ENCODE results near the gene ABHD16A.

ABHD16A gene

DNA sequence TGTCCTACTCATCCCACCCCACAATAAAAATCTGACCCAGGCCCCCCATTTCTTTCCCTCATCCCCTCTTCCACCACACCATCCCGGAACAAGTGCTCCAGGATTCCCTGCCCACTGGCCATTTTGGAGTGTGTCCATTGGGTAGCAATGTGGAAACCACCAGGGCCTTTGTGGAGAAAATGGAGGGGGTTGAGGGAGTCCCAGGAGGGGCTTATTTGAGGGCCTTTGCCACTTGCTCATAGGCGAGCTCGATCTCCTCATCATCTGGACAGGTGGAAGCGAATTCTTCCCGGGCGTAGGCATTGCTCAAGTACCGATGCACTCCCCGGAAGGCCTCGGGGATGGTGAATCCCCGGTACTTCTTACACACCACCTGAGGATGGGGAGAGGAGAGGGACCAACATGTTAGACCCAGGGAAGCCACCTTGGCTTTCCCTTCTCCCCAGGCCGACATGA is 27.5 kb upstream of the ABHD16A start:
- DNase-seq = no peak

- DNase-seq = peak; percentile 96
Observed at GRCh38 chr6:31729979-31730630, 27.0 kb upstream of the ABHD16A start.

DNA sequence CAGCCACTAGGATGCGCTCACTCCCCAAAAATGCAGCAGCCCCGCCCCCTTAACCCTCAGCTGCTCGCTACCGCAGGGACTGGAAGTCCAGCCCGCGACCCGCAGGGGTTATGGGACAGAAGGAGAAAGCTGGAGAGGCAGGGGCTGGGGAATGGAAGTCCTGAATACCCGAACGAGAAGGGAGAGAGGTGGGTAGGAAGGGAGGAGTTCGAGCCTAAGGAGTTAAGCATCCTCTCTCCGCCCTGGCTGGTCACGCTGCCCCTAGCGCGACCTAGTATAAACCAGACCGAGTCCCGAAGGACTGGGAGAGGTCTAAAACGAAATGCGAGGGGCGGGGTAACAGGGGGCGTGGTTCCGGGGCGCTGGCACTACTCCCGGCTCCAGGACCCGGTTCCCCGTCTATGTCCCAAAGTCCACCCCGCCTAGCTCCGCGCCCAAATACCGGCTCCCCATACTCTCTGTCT is 26.4 kb upstream of the ABHD16A start:
- DNase-seq = peak; percentile 94

- no peak for DNase-seq
Observed at GRCh38 chr6:31728767-31729514, 25.8 kb upstream of the ABHD16A start, which contains the start of gene DDAH2. TSS of gene DDAH2 (minus strand) at chr6:31729299. CDS start at chr6:31729161, 138 bp downstream.

GRCh38 chr6:31727717-31728671 is 24.9 kb upstream of the ABHD16A start:
- DNase-seq = no peak

DNA sequence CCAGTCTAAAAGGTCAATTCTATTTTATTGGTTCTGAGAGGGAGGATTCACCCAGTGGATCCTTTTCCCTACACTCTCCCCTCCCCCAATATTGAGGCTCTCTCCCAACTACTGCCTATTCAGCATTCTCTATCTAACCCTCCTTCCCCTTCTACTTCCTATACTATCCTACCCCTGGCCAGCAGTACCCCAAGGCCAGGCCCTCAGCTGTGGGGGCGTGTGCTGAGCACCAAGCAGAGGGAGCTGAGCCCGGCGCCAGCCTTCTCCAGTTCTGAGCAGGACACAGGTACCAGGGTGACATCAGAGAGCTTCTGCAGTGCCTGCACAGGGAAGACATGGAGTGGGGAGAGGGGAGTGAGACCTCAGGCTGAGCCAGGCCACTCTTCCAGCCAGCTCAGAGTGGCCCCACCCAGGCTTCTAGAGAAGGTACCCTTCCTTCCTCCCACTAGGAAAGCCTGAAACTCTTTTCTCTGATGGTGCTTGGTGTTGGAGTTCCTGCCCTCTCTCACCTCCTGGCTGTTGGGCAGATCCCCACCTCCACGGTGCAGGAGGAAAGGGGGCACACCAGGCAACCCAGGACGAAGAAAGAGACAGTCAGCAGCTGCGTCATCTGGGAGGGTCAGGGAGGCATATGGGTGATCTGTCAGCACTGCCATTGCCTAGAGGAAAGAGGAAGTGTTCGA is 24.1 kb upstream of the ABHD16A start:
- no peak for DNase-seq

DNA sequence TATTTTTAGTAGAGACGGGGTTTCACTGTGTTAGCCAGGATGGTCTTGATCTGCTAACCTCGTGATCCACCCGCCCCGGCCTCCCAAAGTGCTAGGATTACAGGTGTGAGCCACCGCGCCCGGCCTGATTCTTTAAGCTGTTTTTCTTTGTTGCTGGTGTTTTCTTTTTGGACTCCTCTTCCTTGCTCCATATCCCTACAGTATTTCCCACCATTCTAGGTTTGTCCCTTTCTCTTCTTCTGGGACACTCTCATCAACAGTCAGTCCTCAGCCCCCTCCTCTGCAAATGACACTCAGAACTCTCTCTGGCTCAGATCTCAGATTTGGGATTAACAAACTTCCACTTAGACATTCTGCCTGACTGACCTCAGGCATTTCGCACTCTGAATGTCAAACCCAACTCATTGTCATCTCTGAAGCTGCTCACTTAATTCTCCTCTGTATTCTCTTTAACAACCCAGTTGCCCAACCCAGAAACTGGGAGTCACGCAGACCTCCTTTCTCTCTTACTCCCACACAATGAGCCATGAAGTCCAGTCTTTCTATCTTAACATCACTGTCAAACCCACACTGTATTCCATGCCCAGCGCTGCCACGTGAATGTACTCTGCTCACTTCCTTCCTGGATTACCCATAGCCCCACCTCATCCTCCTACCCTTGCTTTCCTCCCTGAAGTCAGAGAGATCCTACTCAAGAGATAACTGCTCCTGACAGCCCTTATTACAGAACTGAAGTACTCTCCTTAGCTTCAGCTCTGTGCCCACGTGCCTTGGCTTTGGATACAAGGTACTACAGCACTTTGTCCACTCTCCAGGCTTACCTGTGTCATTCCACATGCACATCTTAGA is 22.6 kb upstream of the ABHD16A start:
- no peak for DNase-seq

GRCh38 chr6:31723980-31724691 is 21.0 kb upstream of the ABHD16A start:
- no peak for DNase-seq

DNA sequence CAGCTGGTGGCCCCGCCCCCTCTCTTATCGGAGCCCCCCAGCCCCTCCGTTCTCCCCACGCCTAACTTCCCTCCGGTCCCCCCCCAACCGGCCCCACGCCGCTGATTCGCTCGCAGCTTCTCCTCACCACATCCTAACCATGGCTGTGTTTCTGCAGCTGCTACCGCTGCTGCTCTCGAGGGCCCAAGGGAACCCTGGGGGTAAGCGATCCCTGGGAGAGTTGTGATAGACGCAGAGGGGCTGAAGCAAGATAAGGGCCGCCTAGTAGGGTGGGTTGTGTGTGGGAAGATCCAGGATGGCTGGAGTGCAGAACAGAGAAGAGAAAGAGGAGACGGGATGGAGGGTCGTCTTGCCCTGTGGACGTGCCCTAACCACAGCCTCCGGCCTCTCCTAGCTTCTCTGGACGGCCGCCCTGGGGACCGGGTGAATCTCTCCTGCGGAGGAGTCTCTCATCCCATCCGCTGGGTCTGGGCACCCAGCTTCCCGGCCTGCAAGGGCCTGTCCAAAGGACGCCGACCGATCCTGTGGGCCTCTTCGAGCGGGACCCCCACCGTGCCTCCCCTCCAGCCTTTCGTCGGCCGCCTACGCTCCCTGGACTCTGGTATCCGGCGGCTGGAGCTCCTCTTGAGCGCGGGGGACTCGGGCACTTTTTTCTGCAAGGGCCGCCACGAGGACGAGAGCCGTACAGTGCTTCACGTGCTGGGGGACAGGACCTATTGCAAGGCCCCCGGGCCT is 20.3 kb upstream of the ABHD16A start, which contains the start of gene MPIG6B:
TSS of gene MPIG6B (plus strand) at position 129 of the 735 bp plus-strand sequence. CDS start at position 140, 11 bp downstream.
- no peak for DNase-seq

GRCh38 chr6:31722173-31722572 is 19.0 kb upstream of the ABHD16A start:
- no peak for DNase-seq

DNA sequence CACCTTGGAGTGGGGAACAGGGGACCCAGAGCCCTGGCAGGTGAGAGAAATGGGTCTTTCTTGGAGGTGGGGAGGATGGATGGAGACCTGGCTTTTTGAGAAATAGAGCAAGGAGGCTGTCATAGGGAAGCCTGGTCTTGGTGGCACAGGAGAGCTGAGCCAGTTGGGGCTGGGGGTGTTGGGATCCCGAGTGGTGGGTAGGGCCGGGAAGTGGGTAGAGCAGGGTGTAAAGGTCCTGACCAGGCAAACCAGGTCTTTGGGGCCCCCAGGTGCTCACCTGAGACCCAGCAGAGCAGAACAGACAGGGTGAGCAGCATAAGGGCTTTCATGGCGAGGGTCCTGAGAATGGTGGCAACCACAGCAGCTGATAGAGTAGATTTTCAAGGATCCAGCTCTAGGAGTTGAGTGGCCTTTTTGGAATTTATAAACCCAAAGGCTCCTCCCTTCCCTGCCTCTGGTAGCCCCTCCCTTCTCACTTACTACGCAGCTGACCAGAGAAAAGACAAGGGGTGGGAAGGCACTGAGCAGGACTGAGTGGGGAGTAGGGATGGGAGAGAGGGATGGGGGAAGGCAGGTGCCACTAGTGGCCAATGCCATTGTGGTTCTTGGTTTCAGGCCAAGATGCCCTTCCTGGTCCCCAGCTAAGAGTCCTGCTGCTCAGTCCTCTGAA is 18.4 kb upstream of the ABHD16A start, which contains the start of gene LY6G6C:
TSS of gene LY6G6C (minus strand) at position 396 of the 670 bp plus-strand sequence. CDS start at position 329, 67 bp downstream.
- no peak for DNase-seq

DNA sequence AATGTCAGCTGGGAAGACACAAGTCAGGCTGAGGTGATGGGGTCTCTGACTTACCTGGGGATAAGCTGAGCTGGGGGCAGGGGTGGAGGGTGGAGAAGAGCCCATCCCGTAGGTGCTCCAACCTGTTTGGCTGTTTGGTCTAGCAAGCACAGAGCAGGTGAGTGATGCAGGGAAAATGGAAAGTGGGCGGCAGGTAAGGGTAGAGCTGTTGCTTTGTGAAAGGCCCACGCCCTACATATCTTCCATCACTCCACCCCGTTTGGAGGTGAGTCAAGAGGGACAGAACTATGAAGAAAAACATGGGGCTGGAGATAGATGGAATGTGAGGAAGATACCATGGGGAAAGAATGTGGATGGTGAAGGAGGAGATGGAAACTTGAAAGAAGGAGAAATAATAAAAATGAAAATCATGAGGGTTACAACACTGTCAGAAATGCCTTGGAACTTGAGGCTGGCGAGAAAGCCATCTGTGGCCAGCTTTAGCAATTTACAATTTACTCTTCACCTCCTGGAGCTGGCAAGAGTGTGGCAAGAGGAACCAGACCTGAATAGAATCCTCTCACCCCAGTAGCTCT is 17.2 kb upstream of the ABHD16A start:
- no peak for DNase-seq

GRCh38 chr6:31719001-31719400 is 15.9 kb upstream of the ABHD16A start:
- DNase-seq = no peak

DNA sequence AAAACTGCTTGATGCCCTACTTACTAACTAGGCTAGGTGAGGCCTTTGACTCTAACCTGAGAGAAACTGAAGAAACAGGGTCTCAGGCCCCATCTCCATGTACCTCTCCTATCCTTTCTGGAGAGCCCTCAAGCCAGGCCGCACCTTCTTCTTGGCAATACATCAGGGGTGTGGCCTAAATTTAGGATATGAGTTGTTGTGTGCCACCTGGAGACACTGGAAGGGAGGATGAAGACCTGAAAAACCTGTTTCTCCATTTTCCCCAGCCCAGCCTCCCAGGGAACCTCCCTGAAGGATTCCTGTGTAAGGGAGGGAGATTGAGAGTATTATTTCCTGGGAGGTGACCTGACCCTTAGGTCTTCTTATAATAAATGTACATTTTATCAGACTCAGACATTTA is 15.1 kb upstream of the ABHD16A start:
- no peak for DNase-seq

- no peak for DNase-seq
Observed at GRCh38 chr6:31717499-31718222, 14.5 kb upstream of the ABHD16A start.

DNA sequence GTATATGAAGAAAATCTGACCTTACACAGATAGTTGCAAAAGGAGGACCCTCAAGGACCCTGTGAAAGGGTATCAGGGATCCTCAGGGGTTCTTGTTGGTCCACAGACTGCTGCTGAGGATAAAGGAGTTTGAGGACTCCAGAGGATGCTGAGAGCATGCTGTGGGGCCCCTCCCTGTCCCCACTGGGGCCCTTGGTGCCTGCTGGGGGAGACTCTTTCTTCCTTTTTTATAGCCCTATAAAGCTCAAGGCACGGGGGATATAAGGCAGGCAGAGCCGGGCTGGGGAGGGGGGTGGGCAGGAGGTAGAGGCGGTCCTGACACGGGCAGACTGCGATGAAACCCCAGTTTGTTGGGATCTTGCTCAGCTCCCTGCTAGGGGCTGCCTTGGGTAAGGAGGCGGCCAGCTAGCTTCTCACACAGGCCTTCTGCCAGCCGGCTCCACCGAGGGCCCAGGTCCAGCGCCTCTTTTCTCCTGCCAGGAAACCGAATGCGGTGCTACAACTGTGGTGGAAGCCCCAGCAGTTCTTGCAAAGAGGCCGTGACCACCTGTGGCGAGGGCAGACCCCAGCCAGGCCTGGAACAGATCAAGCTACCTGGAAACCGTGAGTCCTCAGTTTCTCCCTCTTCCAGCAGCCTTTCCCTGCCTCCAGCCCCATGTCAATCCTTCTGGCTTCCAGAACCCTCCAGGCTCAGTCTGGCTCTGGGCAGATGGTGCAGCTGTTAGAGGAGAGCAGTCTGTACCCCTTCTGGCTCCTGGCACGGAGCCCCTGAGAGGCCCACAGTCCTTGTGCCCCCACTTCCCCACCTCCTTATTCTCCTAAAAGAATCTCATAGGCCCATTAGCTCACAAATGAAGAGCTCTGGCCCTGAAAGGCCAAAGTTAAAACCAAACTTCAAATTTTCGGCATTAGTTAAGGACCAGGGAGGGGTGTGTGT is 12.2 kb upstream of the ABHD16A start, which contains the start of gene LY6G6D:
TSS of gene LY6G6D (plus strand) at position 327 of the 937 bp plus-strand sequence. CDS start at position 335, 8 bp downstream.
- DNase-seq = peak; percentile 49
